Stimulated activated CD8-positive, alpha-beta memory T cell treated with anti-CD3 and anti-CD28 coated beads, Interleukin-15, amount 100 ng/mL, for 48 hours (primary cell): Measurements from ENCODE around the gene GINS3.
"Not testable (repeated sequence)": the region's sequence is repeated elsewhere in the genome, so short reads cannot be mapped to it uniquely, and the experiment has no call there.

Source experiments
- DNase-seq, 2 donors: peaks; one replicate each; pipeline ENCODE4 v3.0.0-alpha.2; 2020; ENCODE audit warnings: low read depth in 2 of 2

GINS3 gene

GRCh38 chr16:58389724-58390123 is 2.5 kb upstream of the GINS3 start:
- DNase-seq: no peak

- no peak for DNase-seq
These were observed 850 bp downstream of the GINS3 start for GRCh38 chr16:58393138-58393504.

- DNase-seq: not testable (repeated sequence)
These were observed 4.6 kb downstream of the GINS3 start for GRCh38 chr16:58396897-58397296.

GRCh38 chr16:58399718-58400633 is 7.7 kb downstream of the GINS3 start:
- DNase-seq: no peak

- not testable (repeated sequence) for DNase-seq
These were observed 9.0 kb downstream of the GINS3 start for GRCh38 chr16:58401305-58401704.

GRCh38 chr16:58402796-58403195 is 10.5 kb downstream of the GINS3 start:
- DNase-seq: no peak

GRCh38 chr16:58409316-58409973 is 17.2 kb downstream of the GINS3 start:
- no peak for DNase-seq

- no peak for DNase-seq
These were observed 19.1 kb downstream of the GINS3 start for GRCh38 chr16:58411336-58411735.

GRCh38 chr16:58411736-58412614 is 19.7 kb downstream of the GINS3 start:
- no peak for DNase-seq

- DNase-seq: not testable (repeated sequence)
These were observed 20.3 kb downstream of the GINS3 start for GRCh38 chr16:58412615-58412970.

GRCh38 chr16:58413359-58413758 is 21.1 kb downstream of the GINS3 start:
- no peak for DNase-seq

- DNase-seq: no peak
These were observed 22.7 kb downstream of the GINS3 start for GRCh38 chr16:58415003-58415402.

- DNase-seq: not testable (repeated sequence)
These were observed 23.7 kb downstream of the GINS3 start for GRCh38 chr16:58415961-58416360.

- no peak for DNase-seq
These were observed 24.8 kb downstream of the GINS3 start for GRCh38 chr16:58417035-58417434.

- DNase-seq: no peak
These were observed 25.3 kb downstream of the GINS3 start for GRCh38 chr16:58417600-58417999.

- no peak for DNase-seq
These were observed 25.8 kb downstream of the GINS3 start for GRCh38 chr16:58418026-58418425.

GRCh38 chr16:58418601-58419000 is 26.3 kb downstream of the GINS3 start:
- no peak for DNase-seq

GRCh38 chr16:58419241-58419990 is 27.1 kb downstream of the GINS3 start:
- no peak for DNase-seq

- DNase-seq: no peak
These were observed 28.8 kb downstream of the GINS3 start for GRCh38 chr16:58421059-58421458.

- no peak for DNase-seq
These were observed 29.3 kb downstream of the GINS3 start for GRCh38 chr16:58421529-58421928.

GRCh38 chr16:58422809-58423208 is 30.5 kb downstream of the GINS3 start:
- DNase-seq: no peak
